ENCODE results near the gene CDH13.

Gene CDH13

GRCh38 chr16:83552930-83553329 is 926.2 kb downstream of the CDH13 start:
- no peak for TF ChIP-seq CTCF (IDR thresholded peaks at IDR 0.05; ENCODE audit: low read depth, low read length, missing control alignments)
- DNase-seq (ENCODE audit: low read depth): no peak
- in situ Hi-C loops (cut with HindIII; ENCODE audit: low sequenced_read_pairs): no loop called here
- no peak overlapping the region for H3K4me3 ChIP-seq (ENCODE audit: low read depth, low read length)

GRCh38 chr16:83554096-83554495 is 927.3 kb downstream of the CDH13 start:
- H3K4me3 ChIP-seq (ENCODE audit: low read depth, low read length): no peak overlapping the region
- in situ Hi-C loops (cut with HindIII; ENCODE audit: low sequenced_read_pairs): no loop called here
- DNase-seq (ENCODE audit: low read depth): no peak
- no peak for TF ChIP-seq CTCF (IDR thresholded peaks at IDR 0.05; ENCODE audit: low read depth, low read length, missing control alignments)

- no peak for TF ChIP-seq CTCF (IDR thresholded peaks at IDR 0.05; ENCODE audit: low read depth, low read length, missing control alignments)
- in situ Hi-C loops (cut with HindIII; ENCODE audit: low sequenced_read_pairs): no loop called here
- H3K4me3 ChIP-seq (ENCODE audit: low read depth, low read length): no peak overlapping the region
- DNase-seq (ENCODE audit: low read depth): no peak
Measured at GRCh38 chr16:83554540-83554939, 927.8 kb downstream of the CDH13 start.

- DNase-seq (ENCODE audit: low read depth): peak; percentile 27
- no peak overlapping the region for H3K4me3 ChIP-seq (ENCODE audit: low read depth, low read length)
- in situ Hi-C loops (cut with HindIII; ENCODE audit: low sequenced_read_pairs): no loop called here
- TF ChIP-seq CTCF (IDR thresholded peaks at IDR 0.05; ENCODE audit: low read depth, low read length, missing control alignments): no peak
Measured at GRCh38 chr16:83561876-83562275, 935.1 kb downstream of the CDH13 start.

GRCh38 chr16:83568345-83568744 is 941.6 kb downstream of the CDH13 start:
- in situ Hi-C loops (cut with HindIII; ENCODE audit: low sequenced_read_pairs): no loop called here
- DNase-seq (ENCODE audit: low read depth): no peak
- no peak for TF ChIP-seq CTCF (IDR thresholded peaks at IDR 0.05; ENCODE audit: low read depth, low read length, missing control alignments)
- no peak overlapping the region for H3K4me3 ChIP-seq (ENCODE audit: low read depth, low read length)

GRCh38 chr16:83574388-83574787 is 947.6 kb downstream of the CDH13 start:
- in situ Hi-C loops (cut with HindIII; ENCODE audit: low sequenced_read_pairs): no loop called here
- peak; percentile 34 for DNase-seq (ENCODE audit: low read depth)
- no peak overlapping the region for H3K4me3 ChIP-seq (ENCODE audit: low read depth, low read length)
- no peak for TF ChIP-seq CTCF (IDR thresholded peaks at IDR 0.05; ENCODE audit: low read depth, low read length, missing control alignments)
